PC-3 (cell line): ENCODE data around the gene CMBL.

Experiments used
- CTCF ChIP-seq: fragments of 300-600 bp; sonication (generic); conservative IDR thresholded peaks from 2 replicates; pipeline ENCODE4 v1.5.1; 2017; ENCODE audit warnings: antibody characterized with exemption, low read depth, mild to moderate bottlenecking, low read length
- EZH2 ChIP-seq: fragments of 300-600 bp; sonication (generic); IDR thresholded peaks from one replicate; pipeline ENCODE4 v1.6.1; 2017; ENCODE audit warnings: antibody characterized with exemption, mild to moderate bottlenecking, low read length; ENCODE audit not compliant: unreplicated experiment
- EZH2phosphoT487 ChIP-seq: fragments of 300-600 bp; sonication (generic); IDR thresholded peaks from 2 replicates; pipeline ENCODE4 v1.6.1; 2018; ENCODE audit warnings: mild to moderate bottlenecking, antibody characterized with exemption, low read length, borderline replicate concordance

- TF ChIP-seq CTCF (no peak), EZH2phosphoT487 (no peak), EZH2 (no peak)
These were observed 74.7 kb downstream of the CMBL start for GRCh38 chr5:10233011-10233410.
